HG03060 (cell line): Measurements from ENCODE around the gene RAB6B.

Source experiments
- ATAC-seq: cut with Tn5 transposase; IDR thresholded peaks from one replicate; pipeline ENCODE4 v1.9.1; 2021; ENCODE audit warnings: low read depth, moderate number of reproducible peaks; ENCODE audit not compliant: unreplicated experiment

RAB6B gene

GRCh38 chr3:133779626-133780203 is 116.0 kb downstream of the RAB6B start:
- ATAC-seq: no peak

GRCh38 chr3:133777807-133778568 is 117.7 kb downstream of the RAB6B start:
- no peak for ATAC-seq

- no peak for ATAC-seq
Measured at GRCh38 chr3:133776794-133777438, 118.8 kb downstream of the RAB6B start.

- no peak for ATAC-seq
Measured at GRCh38 chr3:133775835-133776234, 119.8 kb downstream of the RAB6B start.

GRCh38 chr3:133775309-133775708 is 120.4 kb downstream of the RAB6B start:
- no peak for ATAC-seq
